K562 (cell line): ENCODE measurements around the gene GABRE.

Source experiments
- CEBPB ChIP-seq: fragments of 450-650 bp; IDR thresholded peaks from 2 replicates; pipeline ENCODE4 v1.6.1; 2016; ENCODE audit warnings: missing genetic modification characterization, missing compliant biosample characterization
- JUND ChIP-seq, 2 experiments: IDR thresholded peaks; 2 replicates in 1 of 2; 3 replicates in 1 of 2; pipeline ENCODE4 v1.6.1; 2011; ENCODE audit warnings: borderline replicate concordance in 2 of 2, low read depth in 2 of 2, low read length in 2 of 2, improper control_type of control experiment in 1 of 2, missing biosample characterization in 1 of 2, missing genetic modification characterization in 1 of 2, missing genetic modification reagents in 1 of 2
- MAFF ChIP-seq: IDR thresholded peaks from 2 replicates; pipeline ENCODE4 v1.6.1; 2012; ENCODE audit warnings: low read length, improper control_type of control experiment
- MAZ ChIP-seq, 2 experiments: fragments of 450-650 bp in 1 of 2; sonication (generic) in 1 of 2; formaldehyde crosslinking; IDR thresholded peaks in 1 of 2; conservative IDR thresholded peaks in 1 of 2; 2 replicates each; pipeline versions ENCODE4 v1.4.0 to v1.5.0; 2020; ENCODE audit warnings: mild to moderate bottlenecking in 1 of 2, missing genetic modification reagents in 1 of 2
- NR3C1 ChIP-seq: sonication (generic); formaldehyde crosslinking; IDR thresholded peaks from 2 replicates; pipeline ENCODE4 v1.8.1; 2022; ENCODE audit warnings: missing genetic modification reagents
- POLR2A ChIP-seq: fragments of 450-650 bp; conservative IDR thresholded peaks from 2 replicates; pipeline ENCODE4 v1.6.1; 2016
- RHOXF2B ChIP-seq: fragments of 250-450 bp; sonication (Bioruptor Pico); conservative IDR thresholded peaks from 2 replicates; pipeline ENCODE4 v1.5.1; 2021
- TAF15 ChIP-seq: fragments of 200-400 bp; formaldehyde crosslinking; IDR thresholded peaks from 2 replicates; pipeline ENCODE4 v1.6.1; 2017; ENCODE audit warnings: mild to moderate bottlenecking, low read depth, low read length, moderate library complexity
- TEAD2 ChIP-seq: fragments of 450-650 bp; IDR thresholded peaks from 2 replicates; pipeline ENCODE4 v1.6.1; 2016; ENCODE audit warnings: missing genetic modification characterization, control low read depth, missing compliant biosample characterization
- ZKSCAN1 ChIP-seq: fragments of 150-350 bp; IDR thresholded peaks from 2 replicates; pipeline ENCODE4 v1.6.1; 2016; ENCODE audit warnings: low read depth, low read length
- ZNF224 ChIP-seq: sonication (generic); formaldehyde crosslinking; IDR thresholded peaks from 2 replicates; pipeline ENCODE4 v1.8.0; 2022; ENCODE audit warnings: mild to moderate bottlenecking, missing genetic modification reagents
- TF ChIP-seq, protein P1 (sequence below): fragments of 450-650 bp; IDR thresholded peaks from 2 replicates; pipeline ENCODE4 v1.6.1; 2016; ENCODE audit warnings: low read depth
- TF ChIP-seq, protein P2 (sequence below), 3 experiments: IDR thresholded peaks in 2 of 3; conservative IDR thresholded peaks in 1 of 3; 2 replicates each; pipeline ENCODE4 v1.5.1; 2011 to 2012; ENCODE audit warnings: low read length in 3 of 3, mild to moderate bottlenecking in 3 of 3, control low read depth in 2 of 3, improper control_type of control experiment in 1 of 3, inconsistent platforms in 1 of 3, low read depth in 1 of 3, mixed read lengths in 1 of 3, moderate library complexity in 1 of 3; ENCODE audit not compliant: insufficient read depth in 2 of 3
- TF ChIP-seq, protein P3 (sequence below): fragments of 200-800 bp; sonication (Bioruptor generic); IDR thresholded peaks from 2 replicates; pipeline ENCODE4 v1.6.1; 2017; ENCODE audit warnings: missing genetic modification characterization, missing compliant biosample characterization

DNA sequence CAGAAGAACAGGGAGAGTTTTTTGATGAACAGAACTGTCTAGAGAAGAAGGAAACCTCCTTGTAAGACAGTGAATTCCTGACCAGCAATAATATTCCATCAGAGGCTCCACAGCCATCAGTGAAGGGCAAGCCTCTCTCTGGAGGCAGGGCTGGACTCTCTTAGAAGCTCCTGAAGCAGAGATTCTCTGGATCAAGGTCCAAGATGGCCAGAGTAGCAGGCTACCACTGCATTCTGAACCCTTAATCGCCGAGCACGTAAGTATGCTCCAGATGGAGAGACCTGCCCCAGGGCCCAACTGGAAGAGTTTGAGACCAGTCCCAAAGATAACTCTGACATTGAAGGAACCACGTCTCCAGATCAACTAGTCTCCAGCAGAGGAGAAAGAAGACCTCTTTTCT, 16.4 kb downstream of the GABRE start:
- TF ChIP-seq JUND (IDR thresholded peaks at IDR 0.05; ENCODE audit: borderline replicate concordance, low read depth, low read length) (no peak), JUND (tag; IDR thresholded peaks at IDR 0.05; ENCODE audit: borderline replicate concordance, low read depth, low read length) (no peak), MAFF (no peak), ZNF224 (CRISPR knock-in tag) (no peak), POLR2A (no peak), NR3C1 (no peak), TAF15 (no peak), ZKSCAN1 (no peak), TEAD2 (tag) (no peak), CEBPB (tag) (no peak), RHOXF2B (CRISPR knock-in tag) (no peak), MAZ (CRISPR knock-in tag; conservative IDR thresholded peaks at IDR 0.05 in 1 of 2, IDR thresholded peaks at IDR 0.05 in 1 of 2) (no peak)
- TF ChIP-seq, protein P1, sequence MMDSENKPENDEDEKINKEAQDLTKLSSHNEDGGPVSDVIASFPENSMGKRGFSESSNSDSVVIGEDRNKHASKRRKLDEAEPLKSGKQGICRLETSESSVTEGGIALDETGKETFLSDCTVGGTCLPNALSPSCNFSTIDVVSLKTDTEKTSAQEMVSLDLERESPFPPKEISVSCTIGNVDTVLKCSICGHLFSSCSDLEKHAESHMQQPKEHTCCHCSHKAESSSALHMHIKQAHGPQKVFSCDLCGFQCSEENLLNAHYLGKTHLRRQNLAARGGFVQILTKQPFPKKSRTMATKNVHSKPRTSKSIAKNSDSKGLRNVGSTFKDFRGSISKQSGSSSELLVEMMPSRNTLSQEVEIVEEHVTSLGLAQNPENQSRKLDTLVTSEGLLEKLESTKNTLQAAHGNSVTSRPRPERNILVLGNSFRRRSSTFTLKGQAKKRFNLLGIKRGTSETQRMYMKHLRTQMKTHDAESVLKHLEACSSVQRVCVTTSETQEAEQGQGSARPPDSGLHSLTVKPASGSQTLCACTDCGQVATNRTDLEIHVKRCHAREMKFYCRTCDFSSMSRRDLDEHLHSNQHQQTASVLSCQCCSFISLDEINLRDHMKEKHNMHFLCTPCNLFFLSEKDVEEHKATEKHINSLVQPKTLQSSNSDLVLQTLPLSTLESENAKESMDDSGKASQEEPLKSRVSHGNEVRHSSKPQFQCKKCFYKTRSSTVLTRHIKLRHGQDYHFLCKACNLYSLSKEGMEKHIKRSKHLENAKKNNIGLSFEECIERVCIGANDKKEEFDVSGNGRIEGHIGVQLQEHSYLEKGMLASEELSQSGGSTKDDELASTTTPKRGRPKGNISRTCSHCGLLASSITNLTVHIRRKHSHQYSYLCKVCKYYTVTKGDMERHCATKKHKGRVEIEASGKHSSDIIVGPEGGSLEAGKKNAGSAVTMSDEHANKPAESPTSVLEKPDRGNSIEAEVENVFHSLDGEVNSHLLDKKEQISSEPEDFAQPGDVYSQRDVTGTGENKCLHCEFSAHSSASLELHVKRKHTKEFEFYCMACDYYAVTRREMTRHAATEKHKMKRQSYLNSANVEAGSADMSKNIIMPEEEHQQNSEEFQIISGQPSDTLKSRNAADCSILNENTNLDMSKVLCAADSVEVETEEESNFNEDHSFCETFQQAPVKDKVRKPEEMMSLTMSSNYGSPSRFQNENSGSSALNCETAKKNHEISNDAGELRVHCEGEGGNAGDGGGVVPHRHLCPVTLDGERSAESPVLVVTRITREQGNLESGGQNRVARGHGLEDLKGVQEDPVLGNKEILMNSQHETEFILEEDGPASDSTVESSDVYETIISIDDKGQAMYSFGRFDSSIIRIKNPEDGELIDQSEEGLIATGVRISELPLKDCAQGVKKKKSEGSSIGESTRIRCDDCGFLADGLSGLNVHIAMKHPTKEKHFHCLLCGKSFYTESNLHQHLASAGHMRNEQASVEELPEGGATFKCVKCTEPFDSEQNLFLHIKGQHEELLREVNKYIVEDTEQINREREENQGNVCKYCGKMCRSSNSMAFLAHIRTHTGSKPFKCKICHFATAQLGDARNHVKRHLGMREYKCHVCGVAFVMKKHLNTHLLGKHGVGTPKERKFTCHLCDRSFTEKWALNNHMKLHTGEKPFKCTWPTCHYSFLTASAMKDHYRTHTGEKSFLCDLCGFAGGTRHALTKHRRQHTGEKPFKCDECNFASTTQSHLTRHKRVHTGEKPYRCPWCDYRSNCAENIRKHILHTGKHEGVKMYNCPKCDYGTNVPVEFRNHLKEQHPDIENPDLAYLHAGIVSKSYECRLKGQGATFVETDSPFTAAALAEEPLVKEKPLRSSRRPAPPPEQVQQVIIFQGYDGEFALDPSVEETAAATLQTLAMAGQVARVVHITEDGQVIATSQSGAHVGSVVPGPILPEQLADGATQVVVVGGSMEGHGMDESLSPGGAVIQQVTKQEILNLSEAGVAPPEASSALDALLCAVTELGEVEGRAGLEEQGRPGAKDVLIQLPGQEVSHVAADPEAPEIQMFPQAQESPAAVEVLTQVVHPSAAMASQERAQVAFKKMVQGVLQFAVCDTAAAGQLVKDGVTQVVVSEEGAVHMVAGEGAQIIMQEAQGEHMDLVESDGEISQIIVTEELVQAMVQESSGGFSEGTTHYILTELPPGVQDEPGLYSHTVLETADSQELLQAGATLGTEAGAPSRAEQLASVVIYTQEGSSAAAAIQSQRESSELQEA: no peak
- TF ChIP-seq, protein P2, sequence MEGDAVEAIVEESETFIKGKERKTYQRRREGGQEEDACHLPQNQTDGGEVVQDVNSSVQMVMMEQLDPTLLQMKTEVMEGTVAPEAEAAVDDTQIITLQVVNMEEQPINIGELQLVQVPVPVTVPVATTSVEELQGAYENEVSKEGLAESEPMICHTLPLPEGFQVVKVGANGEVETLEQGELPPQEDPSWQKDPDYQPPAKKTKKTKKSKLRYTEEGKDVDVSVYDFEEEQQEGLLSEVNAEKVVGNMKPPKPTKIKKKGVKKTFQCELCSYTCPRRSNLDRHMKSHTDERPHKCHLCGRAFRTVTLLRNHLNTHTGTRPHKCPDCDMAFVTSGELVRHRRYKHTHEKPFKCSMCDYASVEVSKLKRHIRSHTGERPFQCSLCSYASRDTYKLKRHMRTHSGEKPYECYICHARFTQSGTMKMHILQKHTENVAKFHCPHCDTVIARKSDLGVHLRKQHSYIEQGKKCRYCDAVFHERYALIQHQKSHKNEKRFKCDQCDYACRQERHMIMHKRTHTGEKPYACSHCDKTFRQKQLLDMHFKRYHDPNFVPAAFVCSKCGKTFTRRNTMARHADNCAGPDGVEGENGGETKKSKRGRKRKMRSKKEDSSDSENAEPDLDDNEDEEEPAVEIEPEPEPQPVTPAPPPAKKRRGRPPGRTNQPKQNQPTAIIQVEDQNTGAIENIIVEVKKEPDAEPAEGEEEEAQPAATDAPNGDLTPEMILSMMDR (IDR thresholded peaks at IDR 0.05 in 2 of 3, conservative IDR thresholded peaks at IDR 0.05 in 1 of 3; ENCODE audit: insufficient read depth in 2 of 3, low read depth in 1 of 3, low read length in 3 of 3): no peak
- TF ChIP-seq, protein P3, sequence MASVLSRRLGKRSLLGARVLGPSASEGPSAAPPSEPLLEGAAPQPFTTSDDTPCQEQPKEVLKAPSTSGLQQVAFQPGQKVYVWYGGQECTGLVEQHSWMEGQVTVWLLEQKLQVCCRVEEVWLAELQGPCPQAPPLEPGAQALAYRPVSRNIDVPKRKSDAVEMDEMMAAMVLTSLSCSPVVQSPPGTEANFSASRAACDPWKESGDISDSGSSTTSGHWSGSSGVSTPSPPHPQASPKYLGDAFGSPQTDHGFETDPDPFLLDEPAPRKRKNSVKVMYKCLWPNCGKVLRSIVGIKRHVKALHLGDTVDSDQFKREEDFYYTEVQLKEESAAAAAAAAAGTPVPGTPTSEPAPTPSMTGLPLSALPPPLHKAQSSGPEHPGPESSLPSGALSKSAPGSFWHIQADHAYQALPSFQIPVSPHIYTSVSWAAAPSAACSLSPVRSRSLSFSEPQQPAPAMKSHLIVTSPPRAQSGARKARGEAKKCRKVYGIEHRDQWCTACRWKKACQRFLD (CRISPR knock-in tag): no peak
